ENCODE data around the gene KIF17.

GRCh38 chr1:20689645-20690056 lies 28.2 kb downstream of the KIF17 start:
- no peak for TF ChIP-seq CTCF (IDR thresholded peaks at IDR 0.05)
- TF ChIP-seq POLR2A (IDR thresholded peaks at IDR 0.05): no peak

All from suprapubic skin (tissue), 3 donors.